Measurements from ENCODE around the gene RIT1. TPM values are rescaled to one million over a fixed set of nuclear protein-coding genes. Genes with fewer than 3 reads are reported as not detected.

RIT1 gene
- total RNA-seq, 1 donor from 2014 or later, result 30.1 TPM

DNA sequence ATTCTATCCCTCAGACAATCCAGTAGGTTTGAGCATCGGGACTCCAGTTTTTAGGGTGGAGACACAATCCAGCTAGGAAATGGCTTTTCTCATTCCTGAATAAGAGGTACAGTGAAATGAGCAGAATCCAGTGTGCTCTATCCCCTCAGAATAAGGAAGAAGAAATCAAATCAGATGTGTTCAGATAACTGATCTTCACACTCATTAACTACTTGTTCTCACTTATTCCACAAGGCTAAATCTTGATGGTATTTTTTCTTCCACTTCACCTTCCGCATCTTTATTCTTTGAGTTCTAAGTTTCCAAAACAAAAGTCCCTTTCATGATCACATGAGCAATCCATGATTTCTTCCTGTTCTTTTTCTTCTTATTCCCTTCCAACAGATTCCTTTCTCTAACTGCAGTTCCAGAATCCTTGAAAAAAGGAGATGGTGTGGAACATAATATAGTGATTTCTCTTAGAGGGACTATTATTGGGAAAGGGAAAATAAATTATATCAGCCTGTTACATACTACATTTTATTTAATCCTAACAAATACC, 50.1 kb downstream of the RIT1 start:
- H3K36me3 Mint-ChIP-seq (ENCODE audit: insufficient read depth), result peaks cover 2% of the 10 kb centered on the region
- peaks cover 22% of the 10 kb centered on the region for H3K27me3 Mint-ChIP-seq
- H3K9me3 Mint-ChIP-seq (ENCODE audit: low read depth), result no peaks in the 10 kb centered on the region
- no peak overlapping the region for H3K27ac Mint-ChIP-seq
- TF ChIP-seq, protein P1, sequence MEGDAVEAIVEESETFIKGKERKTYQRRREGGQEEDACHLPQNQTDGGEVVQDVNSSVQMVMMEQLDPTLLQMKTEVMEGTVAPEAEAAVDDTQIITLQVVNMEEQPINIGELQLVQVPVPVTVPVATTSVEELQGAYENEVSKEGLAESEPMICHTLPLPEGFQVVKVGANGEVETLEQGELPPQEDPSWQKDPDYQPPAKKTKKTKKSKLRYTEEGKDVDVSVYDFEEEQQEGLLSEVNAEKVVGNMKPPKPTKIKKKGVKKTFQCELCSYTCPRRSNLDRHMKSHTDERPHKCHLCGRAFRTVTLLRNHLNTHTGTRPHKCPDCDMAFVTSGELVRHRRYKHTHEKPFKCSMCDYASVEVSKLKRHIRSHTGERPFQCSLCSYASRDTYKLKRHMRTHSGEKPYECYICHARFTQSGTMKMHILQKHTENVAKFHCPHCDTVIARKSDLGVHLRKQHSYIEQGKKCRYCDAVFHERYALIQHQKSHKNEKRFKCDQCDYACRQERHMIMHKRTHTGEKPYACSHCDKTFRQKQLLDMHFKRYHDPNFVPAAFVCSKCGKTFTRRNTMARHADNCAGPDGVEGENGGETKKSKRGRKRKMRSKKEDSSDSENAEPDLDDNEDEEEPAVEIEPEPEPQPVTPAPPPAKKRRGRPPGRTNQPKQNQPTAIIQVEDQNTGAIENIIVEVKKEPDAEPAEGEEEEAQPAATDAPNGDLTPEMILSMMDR (IDR thresholded peaks at IDR 0.05; ENCODE audit: unreplicated experiment), result no peak
- no peak for DNase-seq (ENCODE audit: low spot score, unreplicated experiment)
- no peak overlapping the region for H3K4me3 Mint-ChIP-seq (ENCODE audit: low read depth)
- H3K4me1 Mint-ChIP-seq (ENCODE audit: low read depth), result peaks cover 8% of the 10 kb centered on the region

DNA sequence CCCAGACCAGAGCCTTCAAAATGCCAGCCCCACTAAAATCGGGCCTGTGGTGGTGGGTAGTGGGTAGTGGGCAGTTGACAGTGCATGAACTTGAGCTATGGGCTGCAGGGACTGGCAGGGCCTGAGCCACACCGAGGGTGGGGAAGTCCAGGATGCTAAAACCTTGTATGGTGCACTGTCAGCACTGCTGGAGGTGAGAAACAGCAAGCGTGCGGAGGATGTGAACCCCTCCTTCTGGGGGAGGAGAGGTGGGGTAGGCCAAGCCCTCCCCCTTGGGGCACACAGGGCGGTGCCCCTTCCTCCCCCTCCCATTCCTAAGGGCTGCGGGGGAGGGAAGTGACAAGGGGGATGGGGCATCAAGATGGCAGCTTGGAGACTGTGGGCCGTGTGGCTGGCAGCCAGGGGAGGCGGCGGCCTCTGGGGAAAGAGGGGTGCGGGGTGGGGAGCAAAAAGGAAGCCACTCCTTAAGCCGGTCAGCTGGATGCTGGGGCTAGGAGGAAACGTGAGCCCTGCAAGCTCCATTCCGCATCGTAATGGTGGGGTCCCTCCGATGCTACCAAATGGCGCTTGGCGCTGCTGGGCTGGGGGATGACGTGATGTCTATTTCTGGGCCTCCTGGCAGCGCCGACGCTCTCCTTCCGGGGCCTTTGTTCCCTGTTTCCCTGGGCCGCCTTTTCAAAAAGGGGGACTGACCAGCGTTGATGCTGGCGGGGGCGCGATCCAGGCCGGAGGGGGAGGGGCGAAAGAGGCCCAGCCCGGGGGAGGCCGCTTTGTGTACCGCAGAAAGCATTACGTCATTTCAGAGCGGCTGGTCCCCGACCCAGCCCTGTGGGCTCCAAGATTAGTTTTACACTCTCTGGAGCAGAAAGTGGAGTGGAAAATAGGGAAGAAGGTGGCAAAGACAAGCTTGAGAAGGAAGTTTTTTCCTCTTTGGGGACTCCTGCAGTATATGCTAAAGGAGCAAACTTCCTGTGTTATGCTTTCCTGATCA, 51.0 kb downstream of the RIT1 start:
- Mint-ChIP-seq H3K9me3 (ENCODE audit: low read depth) (no peaks in the 10 kb centered on the region), H3K27me3 (peaks cover 22% of the 10 kb centered on the region), H3K4me3 (ENCODE audit: low read depth) (no peak overlapping the region), H3K27ac (no peak overlapping the region), H3K4me1 (ENCODE audit: low read depth) (peaks cover 9% of the 10 kb centered on the region), H3K36me3 (ENCODE audit: insufficient read depth) (peaks cover 4% of the 10 kb centered on the region)
- DNase-seq (ENCODE audit: low spot score, unreplicated experiment), result no peak
- TF ChIP-seq, protein P1 (IDR thresholded peaks at IDR 0.05; ENCODE audit: unreplicated experiment), result no peak

DNA sequence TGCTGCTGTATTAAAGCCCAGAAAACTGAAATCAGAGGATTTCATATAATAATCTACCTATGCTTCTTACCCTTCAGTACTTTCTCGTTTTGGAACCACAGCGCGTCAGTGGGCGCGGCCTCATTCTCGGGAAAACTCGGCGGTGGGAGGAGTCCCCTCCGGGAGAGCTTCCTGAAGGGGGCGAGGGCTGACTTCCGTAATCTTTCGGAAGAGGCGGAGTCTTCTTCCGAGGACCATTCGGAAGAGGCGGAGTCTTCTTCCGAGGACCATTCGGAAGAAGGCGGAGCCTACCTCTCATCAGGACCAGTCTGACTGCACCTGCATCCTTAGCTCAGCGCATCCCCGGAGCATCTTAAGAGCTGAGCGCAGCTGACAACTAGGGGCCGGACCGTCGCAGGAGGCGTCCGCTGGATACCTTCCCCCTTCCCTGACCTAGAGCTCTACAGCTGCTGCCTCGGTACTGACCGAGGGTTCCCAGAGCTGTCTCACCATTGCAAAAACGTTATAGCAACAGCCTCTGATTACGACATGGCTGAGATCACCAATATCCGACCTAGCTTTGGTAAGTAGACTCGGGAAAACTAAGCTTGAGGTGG, 51.8 kb downstream of the RIT1 start, which contains the start of gene SYT11:
Gene SYT11, plus strand, starts transcription at position 334 of the 596 bp plus-strand sequence. Its CDS starts 195 bp downstream, at position 529.
- Mint-ChIP-seq H3K27me3 (peaks cover 22% of the 10 kb centered on the region), H3K4me1 (ENCODE audit: low read depth) (peaks cover 9% of the 10 kb centered on the region), H3K9me3 (ENCODE audit: low read depth) (no peaks in the 10 kb centered on the region), H3K4me3 (ENCODE audit: low read depth) (peak within 1 kb of the TSS; percentile 76), H3K36me3 (ENCODE audit: insufficient read depth) (peaks cover 6% of the 10 kb centered on the region), H3K27ac (peak within 1 kb of the TSS; percentile 89)
- TF ChIP-seq, protein P1 (IDR thresholded peaks at IDR 0.05; ENCODE audit: unreplicated experiment), result no peak
- DNase-seq (ENCODE audit: low spot score, unreplicated experiment), result peak; percentile 82

DNA sequence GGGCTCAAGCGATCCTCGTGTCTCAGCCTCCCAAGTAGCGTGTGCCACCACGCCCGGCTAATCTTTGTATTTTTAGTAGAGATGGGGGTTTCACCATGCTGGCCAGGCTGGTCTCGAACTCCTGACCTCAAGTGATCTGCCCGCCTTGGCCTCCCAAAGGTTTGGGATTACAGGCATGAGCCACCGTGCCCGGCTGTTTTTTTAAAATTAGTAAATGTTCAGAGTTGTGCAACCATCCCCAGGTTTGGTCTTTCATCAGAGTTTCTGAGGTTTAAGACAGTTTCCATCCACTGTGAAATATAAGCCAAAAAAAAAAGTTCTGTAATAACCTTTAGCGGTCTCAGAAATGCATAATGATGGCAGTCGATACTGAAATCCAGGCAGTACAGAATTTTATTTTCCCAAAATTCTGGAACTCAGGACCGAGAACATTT, 52.3 kb downstream of the RIT1 start:
- DNase-seq (ENCODE audit: low spot score, unreplicated experiment), result no peak
- TF ChIP-seq, protein P1 (IDR thresholded peaks at IDR 0.05; ENCODE audit: unreplicated experiment), result no peak

More for the DNA sequence above, 52.3 kb downstream of the RIT1 start:
- H3K27me3 Mint-ChIP-seq, result peaks cover 22% of the 10 kb centered on the region
- peaks cover 9% of the 10 kb centered on the region for H3K4me1 Mint-ChIP-seq (ENCODE audit: low read depth)
- H3K27ac Mint-ChIP-seq, result peak overlapping the region; percentile 89
- H3K4me3 Mint-ChIP-seq (ENCODE audit: low read depth), result peak overlapping the region; percentile 76
- H3K9me3 Mint-ChIP-seq (ENCODE audit: low read depth), result no peaks in the 10 kb centered on the region
- H3K36me3 Mint-ChIP-seq (ENCODE audit: insufficient read depth), result peaks cover 6% of the 10 kb centered on the region
